ACC112 (cell line): ENCODE data around the gene POLR1E.
"Not testable (repeated sequence)": the region's sequence is repeated elsewhere in the genome, so short reads cannot be mapped to it uniquely, and the experiment has no call there.

Source experiments
- H2AFZ ChIP-seq: fragments of 200-600 bp; sonication (generic); one replicate; pipeline ENCODE4 v1.6.0; 2017; ENCODE audit warnings: antibody characterized with exemption, low read length; ENCODE audit not compliant: unreplicated experiment
- H3K27ac ChIP-seq: fragments of 200-600 bp; sonication (generic); 2 replicates; pipeline ENCODE4 v1.5.1; 2014; ENCODE audit warnings: low read depth, mild to moderate bottlenecking, antibody characterized with exemption, low read length, moderate library complexity
- H3K27me3 ChIP-seq: fragments of 200-600 bp; sonication (generic); 2 replicates; pipeline ENCODE4 v1.6.1; 2014; ENCODE audit warnings: mild to moderate bottlenecking, antibody characterized with exemption, low read length, moderate library complexity, mixed read lengths; ENCODE audit not compliant: insufficient read depth
- H3K36me3 ChIP-seq: fragments of 200-600 bp; sonication (generic); 2 replicates; pipeline ENCODE4 v1.6.1; 2016; ENCODE audit warnings: mild to moderate bottlenecking, antibody characterized with exemption, low read length, moderate library complexity, mixed read lengths; ENCODE audit not compliant: insufficient read depth
- H3K4me1 ChIP-seq: fragments of 200-600 bp; sonication (generic); one replicate; pipeline ENCODE4 v1.6.1; 2016; ENCODE audit warnings: low read length, mixed read lengths; ENCODE audit not compliant: insufficient read depth, unreplicated experiment, control insufficient read depth
- H3K4me3 ChIP-seq: fragments of 200-600 bp; sonication (generic); 2 replicates; pipeline ENCODE4 v1.5.1; 2014; ENCODE audit warnings: mild to moderate bottlenecking, low read depth, low read length
- H3K79me2 ChIP-seq: fragments of 200-600 bp; sonication (generic); one replicate; pipeline ENCODE4 v1.6.0; 2016; ENCODE audit warnings: low read length; ENCODE audit not compliant: control insufficient read depth, unreplicated experiment, insufficient read depth

The POLR1E gene

GRCh38 chr9:37501957-37502596 lies 16.3 kb downstream of the POLR1E start:
- H3K36me3 ChIP-seq: peaks cover 29% of the 10 kb centered on the region
- H3K4me1 ChIP-seq: no peaks in the 10 kb centered on the region
- H2AFZ ChIP-seq: no peak overlapping the region
- no peak overlapping the region for H3K27ac ChIP-seq
- H3K4me3 ChIP-seq: no peak overlapping the region
- no peaks in the 10 kb centered on the region for H3K27me3 ChIP-seq
- H3K79me2 ChIP-seq: no peaks in the 10 kb centered on the region

GRCh38 chr9:37503736-37504135 lies 18.0 kb downstream of the POLR1E start:
- Histone ChIP-seq H2AFZ (no peak overlapping the region), H3K27ac (no peak overlapping the region), H3K27me3 (no peaks in the 10 kb centered on the region), H3K36me3 (peaks cover 24% of the 10 kb centered on the region; the same call in 1 of the 2 replicates), H3K79me2 (no peaks in the 10 kb centered on the region), H3K4me3 (no peak overlapping the region), H3K4me1 (no peaks in the 10 kb centered on the region)

- H3K36me3 ChIP-seq: peaks cover 23% of the 10 kb centered on the region; the same call in 1 of the 2 replicates
Observed at GRCh38 chr9:37504605-37505004, 18.9 kb downstream of the POLR1E start.

GRCh38 chr9:37507566-37508134 lies 21.9 kb downstream of the POLR1E start:
- H2AFZ ChIP-seq: no peak overlapping the region

More at GRCh38 chr9:37504605-37505004, 18.9 kb downstream of the POLR1E start:
- no peaks in the 10 kb centered on the region for H3K27me3 ChIP-seq
- H2AFZ ChIP-seq: no peak overlapping the region
- no peaks in the 10 kb centered on the region for H3K4me1 ChIP-seq
- no peak overlapping the region for H3K4me3 ChIP-seq
- H3K27ac ChIP-seq: no peak overlapping the region
- H3K79me2 ChIP-seq: no peaks in the 10 kb centered on the region

GRCh38 chr9:37508135-37508833 lies 22.5 kb downstream of the POLR1E start:
- Histone ChIP-seq H2AFZ (no peak overlapping the region), H3K79me2 (no peaks in the 10 kb centered on the region), H3K27me3 (no peaks in the 10 kb centered on the region), H3K4me3 (no peak overlapping the region), H3K36me3 (peaks cover 6% of the 10 kb centered on the region; the same call in 1 of the 2 replicates), H3K27ac (no peak overlapping the region), H3K4me1 (no peaks in the 10 kb centered on the region)

More at GRCh38 chr9:37507566-37508134, 21.9 kb downstream of the POLR1E start:
- H3K4me3 ChIP-seq: no peak overlapping the region
- H3K4me1 ChIP-seq: no peaks in the 10 kb centered on the region
- H3K36me3 ChIP-seq: peaks cover 6% of the 10 kb centered on the region; the same call in 1 of the 2 replicates
- H3K79me2 ChIP-seq: no peaks in the 10 kb centered on the region
- no peaks in the 10 kb centered on the region for H3K27me3 ChIP-seq
- H3K27ac ChIP-seq: no peak overlapping the region

GRCh38 chr9:37508834-37509206 lies 23.1 kb downstream of the POLR1E start:
- Histone ChIP-seq H2AFZ (no peak overlapping the region), H3K4me3 (no peak overlapping the region), H3K36me3 (peaks cover 3% of the 10 kb centered on the region; the same call in 1 of the 2 replicates), H3K27ac (no peak overlapping the region), H3K79me2 (no peaks in the 10 kb centered on the region), H3K4me1 (no peaks in the 10 kb centered on the region), H3K27me3 (no peaks in the 10 kb centered on the region)

GRCh38 chr9:37509536-37509935 lies 23.8 kb downstream of the POLR1E start:
- Histone ChIP-seq H2AFZ (no peak overlapping the region), H3K79me2 (no peaks in the 10 kb centered on the region), H3K4me3 (no peak overlapping the region), H3K4me1 (no peaks in the 10 kb centered on the region), H3K27me3 (no peaks in the 10 kb centered on the region), H3K27ac (no peak overlapping the region), H3K36me3 (no peaks in the 10 kb centered on the region)

GRCh38 chr9:37510053-37510452 lies 24.3 kb downstream of the POLR1E start:
- not testable (repeated sequence) for H2AFZ ChIP-seq, H3K4me3 ChIP-seq, H3K79me2 ChIP-seq, H3K4me1 ChIP-seq, H3K27ac ChIP-seq, H3K27me3 ChIP-seq, H3K36me3 ChIP-seq

- no peak overlapping the region for H3K4me3 ChIP-seq
- no peaks in the 10 kb centered on the region for H3K4me1 ChIP-seq
- no peaks in the 10 kb centered on the region for H3K27me3 ChIP-seq
- H2AFZ ChIP-seq: no peak overlapping the region
- no peaks in the 10 kb centered on the region for H3K79me2 ChIP-seq
- H3K27ac ChIP-seq: no peak overlapping the region
- H3K36me3 ChIP-seq: no peaks in the 10 kb centered on the region
Observed at GRCh38 chr9:37511016-37512010, 25.6 kb downstream of the POLR1E start.

GRCh38 chr9:37512437-37512836 lies 26.7 kb downstream of the POLR1E start:
- Histone ChIP-seq H3K79me2 (no peaks in the 10 kb centered on the region), H2AFZ (no peak overlapping the region), H3K4me3 (no peak overlapping the region), H3K27me3 (no peaks in the 10 kb centered on the region), H3K36me3 (no peaks in the 10 kb centered on the region), H3K4me1 (no peaks in the 10 kb centered on the region), H3K27ac (no peak overlapping the region)
